OCI-LY1 (cell line): ENCODE measurements around the gene TMEM45B.

Experiments used
- H2AFZ ChIP-seq: fragments of 200-600 bp; sonication (generic), shearing (Covaris generic); 2 replicates; pipeline ENCODE4 v1.6.0; 2014; ENCODE audit warnings: antibody characterized with exemption, mild to moderate bottlenecking, low read length
- H3F3A ChIP-seq: fragments of 200-600 bp; sonication (generic), shearing (Covaris generic); 2 replicates; pipeline ENCODE4 v1.6.0; 2014; ENCODE audit warnings: mild to moderate bottlenecking, antibody characterized with exemption, low read length, moderate library complexity; ENCODE audit not compliant: insufficient read depth
- H3K27ac ChIP-seq: fragments of 200-600 bp; sonication (generic); 2 replicates; pipeline ENCODE4 v1.5.1; 2014; ENCODE audit warnings: low read length, mixed run types, mild to moderate bottlenecking, low read depth; ENCODE audit not compliant: poor library complexity, severe bottlenecking
- H3K27me3 ChIP-seq: fragments of 200-600 bp; sonication (generic); 2 replicates; pipeline ENCODE4 v1.6.0; 2014; ENCODE audit warnings: antibody characterized with exemption, mild to moderate bottlenecking, low read length, moderate library complexity; ENCODE audit not compliant: insufficient read depth
- H3K36me3 ChIP-seq: fragments of 200-600 bp; sonication (generic); 2 replicates; pipeline ENCODE4 v1.6.1; 2014; ENCODE audit warnings: mild to moderate bottlenecking, antibody characterized with exemption, low read length, moderate library complexity, mixed read lengths; ENCODE audit not compliant: insufficient read depth
- H3K4me1 ChIP-seq: fragments of 200-600 bp; sonication (generic); 2 replicates; pipeline ENCODE4 v1.5.1; 2014; ENCODE audit warnings: mild to moderate bottlenecking, low read length, moderate library complexity; ENCODE audit not compliant: insufficient read depth, severe bottlenecking
- H3K4me2 ChIP-seq: fragments of 200-600 bp; sonication (generic), shearing (Covaris generic); 2 replicates; pipeline ENCODE4 v1.6.1; 2014; ENCODE audit warnings: low read length
- H3K4me3 ChIP-seq: fragments of 200-600 bp; sonication (generic); 2 replicates; pipeline ENCODE4 v1.5.1; 2014; ENCODE audit warnings: low read length, low read depth, mild to moderate bottlenecking, mixed read lengths; ENCODE audit not compliant: poor library complexity, severe bottlenecking
- H3K79me2 ChIP-seq: fragments of 200-600 bp; shearing (Covaris generic); 2 replicates; pipeline ENCODE4 v1.6.1; 2016; ENCODE audit warnings: mixed run types, low read length, mixed read lengths; ENCODE audit not compliant: insufficient read depth
- H3K9ac ChIP-seq: fragments of 200-600 bp; sonication (generic), shearing (Covaris generic); 2 replicates; pipeline ENCODE4 v1.6.1; 2014; ENCODE audit warnings: mild to moderate bottlenecking, low read length, mixed read lengths
- H3K9me2 ChIP-seq: fragments of 200-600 bp; sonication (generic), shearing (Covaris generic); 2 replicates; pipeline ENCODE4 v1.6.1; 2014; ENCODE audit warnings: low read depth, mild to moderate bottlenecking, low read length, mixed read lengths
- H3K9me3 ChIP-seq: fragments of 200-600 bp; shearing (Covaris generic); 2 replicates; pipeline ENCODE4 v1.6.1; 2014; ENCODE audit warnings: low read length, mixed read lengths
- H4K20me1 ChIP-seq: fragments of 200-600 bp; sonication (generic), shearing (Covaris generic); 2 replicates; pipeline ENCODE4 v1.6.0; 2016; ENCODE audit warnings: mild to moderate bottlenecking, low read length; ENCODE audit not compliant: insufficient read depth
- CTCF ChIP-seq: fragments of 200-600 bp; sonication (generic), shearing (Covaris generic); IDR thresholded peaks from 2 replicates; pipeline ENCODE4 v1.5.1; 2017; ENCODE audit warnings: mild to moderate bottlenecking, antibody characterized with exemption, low read length, moderate library complexity, mixed read lengths
- EZH2 ChIP-seq: fragments of 200-600 bp; sonication (generic), shearing (Covaris generic); IDR thresholded peaks from 2 replicates; pipeline ENCODE4 v1.8.0; 2017; ENCODE audit warnings: borderline replicate concordance, mixed run types, mild to moderate bottlenecking, antibody characterized with exemption, low read length, moderate library complexity, mixed read lengths

The TMEM45B gene

GRCh38 chr11:129815596-129816461 lies at the start of gene TMEM45B:
Gene TMEM45B (plus strand): TSS chr11:129815848. CDS start chr11:129852483, 36,635 bp downstream.
- no peaks in the 10 kb centered on the region for H3K27me3 ChIP-seq
- H4K20me1 ChIP-seq, result no peaks in the 10 kb centered on the region
- no peaks in the 10 kb centered on the region for H3K9me2 ChIP-seq
- H3K36me3 ChIP-seq, result no peaks in the 10 kb centered on the region
- H3K9me3 ChIP-seq, result no peaks in the 10 kb centered on the region
- H3F3A ChIP-seq, result no peaks in the 10 kb centered on the region
- TF ChIP-seq EZH2 (no peak), CTCF (no peak)
- no peak within 1 kb of the TSS for H2AFZ ChIP-seq
- H3K4me2 ChIP-seq, result no peak within 1 kb of the TSS
- H3K9ac ChIP-seq, result no peak within 1 kb of the TSS
- no peak within 1 kb of the TSS for H3K27ac ChIP-seq
- no peaks in the 10 kb centered on the region for H3K4me1 ChIP-seq
- H3K4me3 ChIP-seq, result no peak within 1 kb of the TSS
- H3K79me2 ChIP-seq, result no peaks in the 10 kb centered on the region

GRCh38 chr11:129766898-129767604 lies 48.6 kb upstream of the TMEM45B start:
- Histone ChIP-seq H2AFZ (no peak overlapping the region), H4K20me1 (no peaks in the 10 kb centered on the region), H3K9me2 (no peaks in the 10 kb centered on the region), H3K4me2 (no peak overlapping the region), H3K9me3 (no peaks in the 10 kb centered on the region), H3K27ac (no peak overlapping the region), H3K4me3 (no peak overlapping the region), H3K27me3 (no peaks in the 10 kb centered on the region), H3K9ac (no peak overlapping the region), H3K79me2 (no peaks in the 10 kb centered on the region), H3K4me1 (no peaks in the 10 kb centered on the region), H3F3A (no peaks in the 10 kb centered on the region), H3K36me3 (no peaks in the 10 kb centered on the region)
- TF ChIP-seq CTCF, result peak; percentile 57; the same call in 1 of the 2 replicates
- no peak for TF ChIP-seq EZH2

GRCh38 chr11:129767827-129768226 lies 47.8 kb upstream of the TMEM45B start:
- no peak overlapping the region for H3K4me2 ChIP-seq
- no peaks in the 10 kb centered on the region for H3F3A ChIP-seq
- H3K9ac ChIP-seq, result no peak overlapping the region
- H3K9me3 ChIP-seq, result no peaks in the 10 kb centered on the region
- H4K20me1 ChIP-seq, result no peaks in the 10 kb centered on the region
- H3K9me2 ChIP-seq, result no peaks in the 10 kb centered on the region
- H3K36me3 ChIP-seq, result no peaks in the 10 kb centered on the region
- H3K27ac ChIP-seq, result no peak overlapping the region
- no peak overlapping the region for H3K4me3 ChIP-seq
- no peaks in the 10 kb centered on the region for H3K27me3 ChIP-seq
- TF ChIP-seq CTCF (no peak), EZH2 (no peak)
- H2AFZ ChIP-seq, result no peak overlapping the region
- no peaks in the 10 kb centered on the region for H3K4me1 ChIP-seq
- no peaks in the 10 kb centered on the region for H3K79me2 ChIP-seq
